WTC11 (cell line): Measurements from ENCODE around the gene ZNF598.

Experiments used
- ATF3 ChIP-seq: sonication (generic); formaldehyde crosslinking; conservative IDR thresholded peaks from 2 replicates; pipeline ENCODE4 v1.8.1; 2022; ENCODE audit warnings: mild to moderate bottlenecking, missing genetic modification reagents
- FOXK1 ChIP-seq: sonication (generic); formaldehyde crosslinking; IDR thresholded peaks from 2 replicates; pipeline ENCODE4 v1.8.0; 2022; ENCODE audit warnings: mild to moderate bottlenecking, moderate library complexity, missing genetic modification reagents
- NR1H2 ChIP-seq: sonication (generic); formaldehyde crosslinking; IDR thresholded peaks from 2 replicates; pipeline ENCODE4 v1.9.0; 2021; ENCODE audit warnings: mild to moderate bottlenecking, moderate library complexity, missing genetic modification reagents
- RELA ChIP-seq: sonication (generic); formaldehyde crosslinking; IDR thresholded peaks from 2 replicates; pipeline ENCODE4 v1.8.1; 2022; ENCODE audit warnings: missing genetic modification reagents, mild to moderate bottlenecking, borderline replicate concordance
- TF ChIP-seq, protein P1 (sequence below): fragments of 200-600 bp; IDR thresholded peaks from 2 replicates; pipeline ENCODE4 v1.8.0; 2022; ENCODE audit warnings: antibody characterized with exemption
- TF ChIP-seq, protein P2 (sequence below): sonication (generic); formaldehyde crosslinking; IDR thresholded peaks from 2 replicates; pipeline ENCODE4 v1.8.0; 2022; ENCODE audit warnings: missing genetic modification reagents

- TF ChIP-seq, protein P1, sequence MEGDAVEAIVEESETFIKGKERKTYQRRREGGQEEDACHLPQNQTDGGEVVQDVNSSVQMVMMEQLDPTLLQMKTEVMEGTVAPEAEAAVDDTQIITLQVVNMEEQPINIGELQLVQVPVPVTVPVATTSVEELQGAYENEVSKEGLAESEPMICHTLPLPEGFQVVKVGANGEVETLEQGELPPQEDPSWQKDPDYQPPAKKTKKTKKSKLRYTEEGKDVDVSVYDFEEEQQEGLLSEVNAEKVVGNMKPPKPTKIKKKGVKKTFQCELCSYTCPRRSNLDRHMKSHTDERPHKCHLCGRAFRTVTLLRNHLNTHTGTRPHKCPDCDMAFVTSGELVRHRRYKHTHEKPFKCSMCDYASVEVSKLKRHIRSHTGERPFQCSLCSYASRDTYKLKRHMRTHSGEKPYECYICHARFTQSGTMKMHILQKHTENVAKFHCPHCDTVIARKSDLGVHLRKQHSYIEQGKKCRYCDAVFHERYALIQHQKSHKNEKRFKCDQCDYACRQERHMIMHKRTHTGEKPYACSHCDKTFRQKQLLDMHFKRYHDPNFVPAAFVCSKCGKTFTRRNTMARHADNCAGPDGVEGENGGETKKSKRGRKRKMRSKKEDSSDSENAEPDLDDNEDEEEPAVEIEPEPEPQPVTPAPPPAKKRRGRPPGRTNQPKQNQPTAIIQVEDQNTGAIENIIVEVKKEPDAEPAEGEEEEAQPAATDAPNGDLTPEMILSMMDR, result no peak
- TF ChIP-seq NR1H2 (CRISPR knock-in tag), result no peak
- TF ChIP-seq FOXK1 (CRISPR knock-in tag), result no peak
- TF ChIP-seq ATF3 (CRISPR knock-in tag), result no peak
- no peak for TF ChIP-seq RELA (CRISPR knock-in tag)
- TF ChIP-seq, protein P2, sequence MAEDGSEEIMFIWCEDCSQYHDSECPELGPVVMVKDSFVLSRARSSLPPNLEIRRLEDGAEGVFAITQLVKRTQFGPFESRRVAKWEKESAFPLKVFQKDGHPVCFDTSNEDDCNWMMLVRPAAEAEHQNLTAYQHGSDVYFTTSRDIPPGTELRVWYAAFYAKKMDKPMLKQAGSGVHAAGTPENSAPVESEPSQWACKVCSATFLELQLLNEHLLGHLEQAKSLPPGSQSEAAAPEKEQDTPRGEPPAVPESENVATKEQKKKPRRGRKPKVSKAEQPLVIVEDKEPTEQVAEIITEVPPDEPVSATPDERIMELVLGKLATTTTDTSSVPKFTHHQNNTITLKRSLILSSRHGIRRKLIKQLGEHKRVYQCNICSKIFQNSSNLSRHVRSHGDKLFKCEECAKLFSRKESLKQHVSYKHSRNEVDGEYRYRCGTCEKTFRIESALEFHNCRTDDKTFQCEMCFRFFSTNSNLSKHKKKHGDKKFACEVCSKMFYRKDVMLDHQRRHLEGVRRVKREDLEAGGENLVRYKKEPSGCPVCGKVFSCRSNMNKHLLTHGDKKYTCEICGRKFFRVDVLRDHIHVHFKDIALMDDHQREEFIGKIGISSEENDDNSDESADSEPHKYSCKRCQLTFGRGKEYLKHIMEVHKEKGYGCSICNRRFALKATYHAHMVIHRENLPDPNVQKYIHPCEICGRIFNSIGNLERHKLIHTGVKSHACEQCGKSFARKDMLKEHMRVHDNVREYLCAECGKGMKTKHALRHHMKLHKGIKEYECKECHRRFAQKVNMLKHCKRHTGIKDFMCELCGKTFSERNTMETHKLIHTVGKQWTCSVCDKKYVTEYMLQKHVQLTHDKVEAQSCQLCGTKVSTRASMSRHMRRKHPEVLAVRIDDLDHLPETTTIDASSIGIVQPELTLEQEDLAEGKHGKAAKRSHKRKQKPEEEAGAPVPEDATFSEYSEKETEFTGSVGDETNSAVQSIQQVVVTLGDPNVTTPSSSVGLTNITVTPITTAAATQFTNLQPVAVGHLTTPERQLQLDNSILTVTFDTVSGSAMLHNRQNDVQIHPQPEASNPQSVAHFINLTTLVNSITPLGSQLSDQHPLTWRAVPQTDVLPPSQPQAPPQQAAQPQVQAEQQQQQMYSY (CRISPR knock-in tag), result no peak
Observed at GRCh38 chr16:1991588-1991947, 18.1 kb downstream of the ZNF598 start.
